GM23248 (cell line): ENCODE results near the gene ARID5B. TPM values are rescaled to one million over a fixed set of nuclear protein-coding genes. Genes with fewer than 3 reads are reported as not detected.

Source experiments
- DNase-seq: peaks from one replicate; pipeline ENCODE4 v3.0.0-alpha.2; 2015
- H2AFZ ChIP-seq: fragments of 200-600 bp; sonication (generic); 2 replicates; pipeline ENCODE4 v1.6.1; 2016; ENCODE audit warnings: antibody characterized with exemption
- H3F3A ChIP-seq: fragments of 200-600 bp; sonication (generic); 2 replicates; pipeline ENCODE4 v1.6.1; 2016; ENCODE audit warnings: mild to moderate bottlenecking, antibody characterized with exemption, mixed run types; ENCODE audit not compliant: insufficient read depth
- H3K27ac ChIP-seq: fragments of 200-600 bp; sonication (generic); 2 replicates; pipeline ENCODE4 v1.5.1; 2016; ENCODE audit warnings: mild to moderate bottlenecking
- H3K27me3 ChIP-seq: fragments of 200-600 bp; sonication (generic); replicated peaks from 2 replicates; pipeline ENCODE4 v1.6.1; 2016; ENCODE audit warnings: mild to moderate bottlenecking; ENCODE audit not compliant: insufficient read depth
- H3K36me3 ChIP-seq: fragments of 200-600 bp; sonication (generic); 2 replicates; pipeline ENCODE4 v1.6.1; 2016; ENCODE audit warnings: low read depth, mild to moderate bottlenecking
- H3K4me1 ChIP-seq: fragments of 200-600 bp; sonication (generic); 2 replicates; pipeline ENCODE4 v1.6.1; 2016; ENCODE audit warnings: mild to moderate bottlenecking; ENCODE audit not compliant: insufficient read depth
- H3K4me2 ChIP-seq: fragments of 200-600 bp; sonication (generic); one replicate; pipeline ENCODE4 v1.6.1; 2016; ENCODE audit warnings: mild to moderate bottlenecking; ENCODE audit not compliant: unreplicated experiment
- H3K4me3 ChIP-seq: fragments of 200-600 bp; sonication (generic); 2 replicates; pipeline ENCODE4 v1.5.1; 2016; ENCODE audit warnings: mild to moderate bottlenecking
- H3K79me2 ChIP-seq: fragments of 200-600 bp; sonication (generic); 2 replicates; pipeline ENCODE4 v1.6.1; 2016; ENCODE audit warnings: mild to moderate bottlenecking; ENCODE audit not compliant: insufficient read depth
- H3K9ac ChIP-seq: fragments of 200-600 bp; sonication (generic); 2 replicates; pipeline ENCODE4 v1.6.1; 2016; ENCODE audit warnings: mild to moderate bottlenecking
- H3K9me2 ChIP-seq: fragments of 200-600 bp; sonication (generic); 2 replicates; pipeline ENCODE4 v1.6.1; 2016; ENCODE audit warnings: mixed run types, mild to moderate bottlenecking, moderate library complexity; ENCODE audit not compliant: insufficient read depth
- H3K9me3 ChIP-seq: fragments of 200-600 bp; sonication (generic); one replicate; pipeline ENCODE4 v1.6.1; 2017; ENCODE audit warnings: low read depth
- H4K20me1 ChIP-seq: fragments of 200-600 bp; sonication (generic); 2 replicates; pipeline ENCODE4 v1.6.0; 2016; ENCODE audit not compliant: insufficient read depth
- EZH2 ChIP-seq: fragments of 200-600 bp; sonication (generic); IDR thresholded peaks from 2 replicates; pipeline ENCODE4 v1.6.1; 2018; ENCODE audit warnings: antibody characterized with exemption, mild to moderate bottlenecking; ENCODE audit not compliant: insufficient read depth, poor library complexity, severe bottlenecking
- EZH2phosphoT487 ChIP-seq: fragments of 200-600 bp; sonication (generic); IDR thresholded peaks from 2 replicates; pipeline ENCODE4 v1.6.1; 2018; ENCODE audit warnings: antibody characterized with exemption, moderate library complexity, mild to moderate bottlenecking, low read depth; ENCODE audit not compliant: insufficient read depth
- WGBS, 2 experiments: methylation state at CpG; one replicate each; pipeline ENCODE4 v1.1.6; 2015 to 2017; ENCODE audit warnings: low lambda C conversion rate in 2 of 2, low coverage in 1 of 2; ENCODE audit errors: missing lambda C conversion rate in 2 of 2; 5-methylcytosine and 5-hydroxymethylcytosine counted together
- in situ Hi-C: fragments of 300-500 bp; cut with MboI; formaldehyde crosslinking; loops from 2 replicates; pipeline ENCODE4 v1.15.0; 2020
- polyA plus RNA-seq: library from polyadenylated mRNA; unstranded; fragments of >200 nt; fragmentation: Nextera tagmentation; extraction: Ambion mirVana; gene quantifications from 2 replicates; pipeline ENCODE4 v1.2.1, GENCODE V29; 2016
- total RNA-seq: library from RNA; depleted of rRNA; stranded (reverse); fragments of >200 nt; shearing (Covaris generic); gene quantifications from 2 replicates; pipeline ENCODE4 v1.2.3, GENCODE V29; 2014

ARID5B gene
- total and polyA plus RNA-seq, 2 experiments from 2014 or later, result 56.7 to 78.8 TPM

- Histone ChIP-seq H4K20me1 (no peaks in the 10 kb centered on the region), H3K4me1 (no peaks in the 10 kb centered on the region), H3K9ac (no peak overlapping the region), H3K4me2 (no peak overlapping the region), H3K36me3 (no peaks in the 10 kb centered on the region; the same call in 1 of the 2 replicates), H3F3A (no peaks in the 10 kb centered on the region), H3K9me2 (no peaks in the 10 kb centered on the region), H3K27me3 (no peaks in the 10 kb centered on the region), H2AFZ (no peak overlapping the region), H3K4me3 (no peak overlapping the region), H3K79me2 (peaks cover 30% of the 10 kb centered on the region), H3K27ac (no peak overlapping the region), H3K9me3 (no peaks in the 10 kb centered on the region)
- WGBS, 2 experiments, result 79 to 81% methylated on average over 5 of the region's 5 CpGs
- in situ Hi-C loops, result no loop called here
- TF ChIP-seq EZH2, result no peak
- TF ChIP-seq EZH2phosphoT487, result no peak
- no peak for DNase-seq
These were observed 50.7 kb downstream of the ARID5B start for GRCh38 chr10:61952028-61952674.

GRCh38 chr10:61953183-61953582 lies 51.7 kb downstream of the ARID5B start:
- Histone ChIP-seq H3K4me1 (no peaks in the 10 kb centered on the region), H3K9ac (no peak overlapping the region), H3F3A (no peaks in the 10 kb centered on the region), H4K20me1 (no peaks in the 10 kb centered on the region), H3K79me2 (peaks cover 29% of the 10 kb centered on the region), H3K27me3 (no peaks in the 10 kb centered on the region), H3K27ac (no peak overlapping the region), H3K36me3 (no peaks in the 10 kb centered on the region; the same call in 1 of the 2 replicates), H2AFZ (no peak overlapping the region), H3K9me2 (no peaks in the 10 kb centered on the region), H3K4me2 (no peak overlapping the region), H3K9me3 (no peaks in the 10 kb centered on the region), H3K4me3 (no peak overlapping the region)
- in situ Hi-C loops, result no loop called here
- DNase-seq, result no peak
- TF ChIP-seq EZH2phosphoT487, result no peak
- 98 to 100% methylated on average over 2 of the region's 2 CpGs for WGBS, 2 experiments

- 94 to 100% methylated on average over 4 of the region's 4 CpGs for WGBS, 2 experiments
These were observed 56.3 kb downstream of the ARID5B start for GRCh38 chr10:61957806-61958205.

GRCh38 chr10:61958311-61958710 lies 56.8 kb downstream of the ARID5B start:
- H3K79me2 ChIP-seq, result peaks cover 23% of the 10 kb centered on the region
- H3K4me2 ChIP-seq, result no peak overlapping the region
- no peaks in the 10 kb centered on the region for H3K36me3 ChIP-seq
- no peaks in the 10 kb centered on the region for H3K9me3 ChIP-seq
- DNase-seq, result no peak
- no peaks in the 10 kb centered on the region for H4K20me1 ChIP-seq
- 97 to 99% methylated on average over 12 of the region's 12 CpGs for WGBS, 2 experiments
- no peaks in the 10 kb centered on the region for H3K9me2 ChIP-seq
- TF ChIP-seq EZH2phosphoT487 (no peak), EZH2 (no peak)
- no peaks in the 10 kb centered on the region for H3K27me3 ChIP-seq
- H3K9ac ChIP-seq, result no peak overlapping the region
- no peak overlapping the region for H3K27ac ChIP-seq
- H3F3A ChIP-seq, result no peaks in the 10 kb centered on the region
- H3K4me1 ChIP-seq, result peaks cover 10% of the 10 kb centered on the region; the same call in 1 of the 2 replicates
- H3K4me3 ChIP-seq, result no peak overlapping the region
- in situ Hi-C loops, result no loop called here
- no peak overlapping the region for H2AFZ ChIP-seq

More at GRCh38 chr10:61957806-61958205, 56.3 kb downstream of the ARID5B start:
- no peaks in the 10 kb centered on the region for H4K20me1 ChIP-seq
- H2AFZ ChIP-seq, result no peak overlapping the region
- H3K79me2 ChIP-seq, result peaks cover 28% of the 10 kb centered on the region
- no peak for DNase-seq
- no peak overlapping the region for H3K4me2 ChIP-seq
- H3K9me2 ChIP-seq, result no peaks in the 10 kb centered on the region
- H3K9me3 ChIP-seq, result no peaks in the 10 kb centered on the region
- H3K4me1 ChIP-seq, result peaks cover 10% of the 10 kb centered on the region; the same call in 1 of the 2 replicates
- H3K27ac ChIP-seq, result no peak overlapping the region
- H3F3A ChIP-seq, result no peaks in the 10 kb centered on the region
- H3K4me3 ChIP-seq, result no peak overlapping the region
- no peak overlapping the region for H3K9ac ChIP-seq
- no peaks in the 10 kb centered on the region for H3K36me3 ChIP-seq
- no peaks in the 10 kb centered on the region for H3K27me3 ChIP-seq
- TF ChIP-seq EZH2 (no peak), EZH2phosphoT487 (no peak)
- in situ Hi-C loops, result no loop called here

GRCh38 chr10:61958805-61959204 lies 57.3 kb downstream of the ARID5B start:
- Histone ChIP-seq H3K27ac (no peak overlapping the region), H2AFZ (no peak overlapping the region)

More at GRCh38 chr10:61958805-61959204, 57.3 kb downstream of the ARID5B start:
- Histone ChIP-seq H3K9ac (no peak overlapping the region), H3K9me2 (no peaks in the 10 kb centered on the region), H3K4me2 (no peak overlapping the region), H3K36me3 (no peaks in the 10 kb centered on the region), H3F3A (no peaks in the 10 kb centered on the region), H4K20me1 (no peaks in the 10 kb centered on the region), H3K9me3 (no peaks in the 10 kb centered on the region), H3K4me1 (peaks cover 10% of the 10 kb centered on the region; the same call in 1 of the 2 replicates), H3K79me2 (peaks cover 21% of the 10 kb centered on the region), H3K27me3 (no peaks in the 10 kb centered on the region), H3K4me3 (no peak overlapping the region)
- TF ChIP-seq EZH2phosphoT487 (no peak), EZH2 (no peak)
- in situ Hi-C loops, result no loop called here
- no peak for DNase-seq
